Dermis microvascular lymphatic vessel endothelial cell (primary cell): ENCODE data around the gene MAST4. TPM values are rescaled to one million over a fixed set of nuclear protein-coding genes. Genes with fewer than 3 reads are reported as not detected.

Experiments
- DNase-seq, 2 donors: peaks; one replicate each; pipeline versions ENCODE4 v3.0.0 to v3.0.0-alpha.2; 2010; ENCODE audit warnings: low read depth in 2 of 2
- total RNA-seq: library from RNA; depleted of rRNA; stranded (reverse); fragments of >200 nt; gene quantifications from 2 replicates; pipeline ENCODE4 v1.2.1, GENCODE V29; 2014

The MAST4 gene
- total RNA-seq, 1 donor from 2014 or later, result 14.2 TPM

- DNase-seq, result peak; percentile 21 to 44
Measured at GRCh38 chr5:66987949-66988838, 392.0 kb downstream of the MAST4 start.

- DNase-seq, result no peak
Measured at GRCh38 chr5:66989286-66989685, 393.1 kb downstream of the MAST4 start.

GRCh38 chr5:66989781-66990180 is 393.6 kb downstream of the MAST4 start:
- DNase-seq, result no peak

GRCh38 chr5:66991746-66992145 is 395.6 kb downstream of the MAST4 start:
- DNase-seq, result no peak

- DNase-seq, result no peak
Measured at GRCh38 chr5:66992547-66992946, 396.4 kb downstream of the MAST4 start.

GRCh38 chr5:66993448-66993847 is 397.3 kb downstream of the MAST4 start:
- no peak for DNase-seq

- no peak for DNase-seq
Measured at GRCh38 chr5:66993882-66994281, 397.7 kb downstream of the MAST4 start.

- DNase-seq, result no peak
Measured at GRCh38 chr5:66994790-66995189, 398.6 kb downstream of the MAST4 start.

- DNase-seq, result no peak
Measured at GRCh38 chr5:67000794-67001475, 404.7 kb downstream of the MAST4 start.

- DNase-seq, result no peak
Measured at GRCh38 chr5:67002832-67003684, 406.9 kb downstream of the MAST4 start.

GRCh38 chr5:67003685-67003934 is 407.4 kb downstream of the MAST4 start:
- DNase-seq, result no peak

- DNase-seq, result peak; percentile 99
Measured at GRCh38 chr5:67003935-67004729, 407.9 kb downstream of the MAST4 start.

- peak in 1 of 2 donors; percentile 25 for DNase-seq
Measured at GRCh38 chr5:67004730-67005350, 408.6 kb downstream of the MAST4 start.

GRCh38 chr5:67005737-67006499 is 409.7 kb downstream of the MAST4 start:
- DNase-seq, result peak in 1 of 2 donors; percentile 25

GRCh38 chr5:67006500-67006848 is 410.3 kb downstream of the MAST4 start:
- DNase-seq, result no peak

- DNase-seq, result no peak
Measured at GRCh38 chr5:67009028-67009427, 412.8 kb downstream of the MAST4 start.

GRCh38 chr5:67010684-67011409 is 414.7 kb downstream of the MAST4 start:
- peak; percentile 54 to 95 for DNase-seq

GRCh38 chr5:67011422-67011821 is 415.2 kb downstream of the MAST4 start:
- no peak for DNase-seq

- DNase-seq, result peak in 1 of 2 donors; percentile 44
Measured at GRCh38 chr5:67012171-67012570, 416.0 kb downstream of the MAST4 start.
